Measurements from ENCODE around the gene RERE.

RERE gene

DNA sequence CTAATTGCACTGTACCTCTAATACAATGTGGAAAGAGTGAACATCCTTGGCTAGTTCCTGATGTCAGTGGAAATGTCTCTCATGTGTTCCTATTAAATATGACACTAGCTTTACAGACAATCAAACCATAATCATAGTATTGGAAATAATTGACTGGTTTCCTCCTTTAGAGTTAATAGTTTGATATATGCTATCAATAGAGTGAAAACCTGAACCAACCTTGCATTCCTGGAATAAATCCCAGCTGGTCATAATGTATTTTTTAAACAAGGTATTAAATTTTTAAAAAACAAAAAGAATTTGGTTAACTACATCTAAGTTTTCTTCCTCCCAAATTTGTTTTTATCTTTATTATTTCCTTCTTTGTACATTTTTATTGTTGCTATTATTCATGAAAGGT is 273.5 kb downstream of the RERE start:
- TF ChIP-seq CTCF (IDR thresholded peaks at IDR 0.05; ENCODE audit: extremely low read depth, insufficient read depth, missing control alignments): no peak
- in situ Hi-C loops (cut with MboI; ENCODE audit: low pct_unique_long_range_greater_than_20kb, low sequenced_read_pairs, unreplicated experiment): no loop called here
- DNase-seq (ENCODE audit: low spot score): no peak

- in situ Hi-C loops (cut with MboI; ENCODE audit: low pct_unique_long_range_greater_than_20kb, low sequenced_read_pairs, unreplicated experiment): no loop called here
- TF ChIP-seq CTCF (IDR thresholded peaks at IDR 0.05; ENCODE audit: extremely low read depth, insufficient read depth, missing control alignments): no peak
- DNase-seq (ENCODE audit: low spot score): no peak
These were observed 275.4 kb downstream of the RERE start for GRCh38 chr1:8541961-8542521.

DNA sequence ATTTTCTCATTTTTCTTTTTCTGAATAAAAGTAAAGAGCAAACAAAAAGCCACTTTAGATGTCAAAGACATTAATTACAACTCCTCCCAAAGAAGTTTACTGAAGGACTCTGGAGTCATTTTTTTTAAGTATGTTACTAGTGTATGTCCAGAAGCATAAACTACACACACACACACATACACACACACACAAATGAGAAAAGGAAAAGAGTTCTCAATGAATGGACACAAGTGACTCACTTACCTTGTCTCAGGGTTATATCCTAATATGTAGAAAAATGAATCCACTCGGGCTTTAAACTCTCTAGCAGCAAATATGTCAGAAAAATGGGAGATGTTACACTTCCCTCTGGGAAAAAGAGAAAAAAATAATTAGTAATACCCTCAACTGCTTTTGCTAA is 276.5 kb downstream of the RERE start:
- in situ Hi-C loops (cut with MboI; ENCODE audit: low pct_unique_long_range_greater_than_20kb, low sequenced_read_pairs, unreplicated experiment): no loop called here
- no peak for DNase-seq (ENCODE audit: low spot score)
- TF ChIP-seq CTCF (IDR thresholded peaks at IDR 0.05; ENCODE audit: extremely low read depth, insufficient read depth, missing control alignments): no peak

GRCh38 chr1:8540261-8540941 is 277.0 kb downstream of the RERE start:
- DNase-seq (ENCODE audit: low spot score): no peak
- no peak for TF ChIP-seq CTCF (IDR thresholded peaks at IDR 0.05; ENCODE audit: extremely low read depth, insufficient read depth, missing control alignments)
- in situ Hi-C loops (cut with MboI; ENCODE audit: low pct_unique_long_range_greater_than_20kb, low sequenced_read_pairs, unreplicated experiment): no loop called here

GRCh38 chr1:8539683-8540082 is 277.8 kb downstream of the RERE start:
- no peak for TF ChIP-seq CTCF (IDR thresholded peaks at IDR 0.05; ENCODE audit: extremely low read depth, insufficient read depth, missing control alignments)
- in situ Hi-C loops (cut with MboI; ENCODE audit: low pct_unique_long_range_greater_than_20kb, low sequenced_read_pairs, unreplicated experiment): no loop called here
- DNase-seq (ENCODE audit: low spot score): no peak

GRCh38 chr1:8538502-8538901 is 278.9 kb downstream of the RERE start:
- in situ Hi-C loops (cut with MboI; ENCODE audit: low pct_unique_long_range_greater_than_20kb, low sequenced_read_pairs, unreplicated experiment): no loop called here
- DNase-seq (ENCODE audit: low spot score): no peak
- TF ChIP-seq CTCF (IDR thresholded peaks at IDR 0.05; ENCODE audit: extremely low read depth, insufficient read depth, missing control alignments): no peak

Data from GM13977 (cell line).